ENCODE results near the gene EXOC4. TPM values are rescaled to one million over a fixed set of nuclear protein-coding genes. Genes with fewer than 3 reads are reported as not detected.

Gene EXOC4
- total and polyA plus RNA-seq, 2 of the 8 experiments (the other 6 are each of a cell fraction or from before 2014, with no cell fraction given) = 27.0 to 67.3 TPM

DNA sequence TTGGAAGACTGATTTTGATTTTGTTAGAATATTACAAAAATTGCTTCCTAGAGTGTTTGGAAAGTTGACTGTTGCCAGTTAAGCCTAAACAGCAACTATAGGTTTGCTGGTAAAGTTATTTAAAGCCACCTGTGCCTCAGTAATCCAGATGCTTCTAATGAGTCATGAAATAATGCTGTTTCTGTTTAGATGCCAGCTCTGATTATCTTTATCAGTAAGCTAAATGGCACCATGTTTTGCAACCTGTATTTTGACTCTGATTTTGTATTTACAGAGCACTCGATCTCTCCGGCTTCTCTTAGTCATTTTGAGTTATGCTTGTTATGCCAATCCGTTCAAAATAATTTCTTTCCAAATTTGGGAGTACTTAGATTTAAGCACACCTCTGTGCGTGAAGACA, 366.1 kb downstream of the EXOC4 start:
- Histone ChIP-seq H3K79me1 (ENCODE audit: low read depth, low read length) (no peaks in the 10 kb centered on the region), H3K14ac (ENCODE audit: insufficient read length) (no peak overlapping the region), H3K4ac (replicated peaks; ENCODE audit: insufficient read length, low read depth, low read length) (no peak overlapping the region), H3K27ac (ENCODE audit: low read depth, low read length) (no peak overlapping the region), H3K56ac (replicated peaks; ENCODE audit: insufficient read length, low read depth, low read length) (no peak overlapping the region), H3K9me3 (ENCODE audit: insufficient read depth in 2 of 2, low read depth in 1 of 2, low read length in 1 of 2) (no peaks in the 10 kb centered on the region), H3K4me2 (ENCODE audit: insufficient read depth in 1 of 2, low read depth in 2 of 2, low read length in 2 of 2) (no peak overlapping the region), H2BK12ac (ENCODE audit: low read depth, low read length) (no peak overlapping the region), H2AFZ (ENCODE audit: low read length) (no peak overlapping the region), H3K27me3 (replicated peaks in 1 of 4; ENCODE audit: control insufficient read depth in 3 of 4, extremely low read depth in 1 of 4, insufficient read depth in 3 of 4, low read length in 3 of 4) (no peaks in the 10 kb centered on the region), H3K36me3 (ENCODE audit: control insufficient read depth in 2 of 4, insufficient read depth in 4 of 4, low read length in 3 of 4) (no peaks in the 10 kb centered on the region), H3K23me2 (ENCODE audit: low read depth, low read length) (no peaks in the 10 kb centered on the region), H2BK5ac (ENCODE audit: low read depth, low read length) (no peak overlapping the region), H2BK15ac (ENCODE audit: low read length) (no peak overlapping the region), H3K79me2 (ENCODE audit: control insufficient read depth in 1 of 2, insufficient read depth in 2 of 2, low read length in 2 of 2) (no peaks in the 10 kb centered on the region), H4K20me1 (replicated peaks in 1 of 2; ENCODE audit: control insufficient read depth in 1 of 2, insufficient read depth in 2 of 2, low read length in 2 of 2) (peaks cover 0 to 2% of the 10 kb centered on the region in 2 experiments), H4K91ac (replicated peaks; ENCODE audit: insufficient read length, low read length) (no peak overlapping the region), H2AK5ac (ENCODE audit: low read depth, low read length) (no peak overlapping the region), H3K4me3 (ENCODE audit: extremely low read depth in 1 of 4, insufficient read depth in 2 of 4, low read depth in 3 of 4, low read length in 4 of 4) (no peak overlapping the region), H3K23ac (ENCODE audit: insufficient read length) (no peak overlapping the region), H3K18ac (ENCODE audit: extremely low read depth, low read length) (no peak overlapping the region), H4K5ac (ENCODE audit: insufficient read length, low read depth, low read length) (no peak overlapping the region), H2BK120ac (replicated peaks; ENCODE audit: low read depth, low read length) (no peak overlapping the region), H2BK20ac (ENCODE audit: low read length) (no peak overlapping the region), H3K4me1 (replicated peaks in 1 of 4; ENCODE audit: control insufficient read depth in 3 of 4, insufficient read depth in 4 of 4, low read length in 3 of 4) (no peaks in the 10 kb centered on the region), H4K8ac (ENCODE audit: extremely low read depth, insufficient read depth, low read length) (no peak overlapping the region), H3K9ac (replicated peaks in 1 of 4; ENCODE audit: extremely low read depth in 1 of 4, low read depth in 3 of 4, low read length in 3 of 4) (no peak overlapping the region)
- TF ChIP-seq BACH1 (IDR thresholded peaks at IDR 0.05; ENCODE audit: low read length) = no peak
- DNase-seq (ENCODE audit: low read depth in 1 of 2, low spot score in 2 of 2) = no peak
- WGBS, 2 experiments (ENCODE audit: extremely low coverage in 1 of 2, insufficient coverage in 1 of 2, insufficient read length in 1 of 2, insufficient replicate concordance in 2 of 2, low coverage in 1 of 2, low lambda C conversion rate in 2 of 2, missing lambda C conversion rate in 1 of 2) = 93% methylated on average over 4 of the region's 4 CpGs; no CpG with 5 or more reads in 1 of the 2 experiments
- POLR2A ChIA-PET (ENCODE audit: partially characterized antibody) = no interaction called here
- CTCF ChIA-PET (ENCODE audit: partially characterized antibody) = no interaction called here
- no peak for FAIRE-seq
